Neural cell (in vitro differentiated cells): ENCODE data around the gene RSL24D1. TPM values are rescaled to one million over a fixed set of nuclear protein-coding genes. Genes with fewer than 3 reads are reported as not detected.

Experiments used
- polyA plus RNA-seq: library from polyadenylated mRNA; depleted of rRNA; stranded (reverse); fragments of >200 nt; gene quantifications from 2 replicates; pipeline ENCODE4 v1.2.3, GENCODE V29; 2014

Gene RSL24D1
- polyA plus RNA-seq, 1 donor from 2014 or later, result 227 TPM

Other genes with a start within 250 kb of the RSL24D1 start
- gene RAB27A, start 92.9 kb upstream of the RSL24D1 start, polyA plus RNA-seq, result 3.7 and 3.9 TPM in 2 replicates
- 14.5 and 16.4 TPM in 2 replicates for gene PIGBOS1, start 122.2 kb upstream of the RSL24D1 start, polyA plus RNA-seq
- gene PIGB, start 122.3 kb upstream of the RSL24D1 start, polyA plus RNA-seq, result 2.6 and 8.1 TPM in 2 replicates
- gene CCPG1, start 211.4 kb upstream of the RSL24D1 start, polyA plus RNA-seq, result 52.6 and 64.2 TPM in 2 replicates
- gene PIERCE2, start 211.6 kb upstream of the RSL24D1 start, polyA plus RNA-seq, result 10.2 and 13.1 TPM in 2 replicates